ENCODE data around the gene AFG1L. TPM values are rescaled to one million over a fixed set of nuclear protein-coding genes. Genes with fewer than 3 reads are reported as not detected.
A peak's percentile ranks its signal among the peaks of the same experiment; 100 is the strongest.

AFG1L gene
- total RNA-seq, 1 experiment from 2014 or later = 7.2 TPM

DNA sequence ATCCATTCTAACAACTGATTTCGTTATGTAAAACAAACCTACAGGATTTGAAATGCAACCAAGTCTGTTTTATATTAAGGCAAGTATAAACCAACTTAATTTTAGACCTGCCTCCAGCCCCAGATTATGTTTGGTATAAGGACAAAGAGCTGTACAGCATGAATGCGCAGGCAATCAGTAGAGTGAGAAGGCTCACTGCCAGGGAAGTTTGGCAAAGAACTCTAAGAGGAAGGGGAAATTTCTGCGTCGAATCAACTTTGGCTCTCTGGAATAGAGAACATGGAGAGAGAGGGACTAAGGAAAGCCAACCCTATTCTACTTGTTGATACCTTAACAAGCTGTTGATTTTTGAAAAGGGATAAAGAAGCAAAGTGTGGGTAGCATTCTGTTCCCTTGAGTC lies 168.9 kb downstream of the AFG1L start:
- Histone ChIP-seq H3K4me1 (peaks cover 3% of the 10 kb centered on the region; the same call in 1 of the 2 replicates), H3K36me3 (ENCODE audit: control insufficient read depth, insufficient read depth, low read length) (no peaks in the 10 kb centered on the region), H3K9me3 (no peaks in the 10 kb centered on the region), H3K4me3 (ENCODE audit: low read depth, low read length) (no peak overlapping the region), H3K27me3 (replicated peaks; ENCODE audit: control insufficient read depth, insufficient read depth, low read length) (no peaks in the 10 kb centered on the region)
- DNase-seq = no peak
- ChIA-PET CTCF (no interaction called here), POLR2A (no interaction called here)
- intact Hi-C loops (cut with micrococcal nuclease; ENCODE audit: unreplicated experiment) = no loop called here
- Mint-ChIP-seq H3K9me3 (ENCODE audit: unreplicated experiment) (no peaks in the 10 kb centered on the region), H3K4me3 (ENCODE audit: unreplicated experiment) (no peak overlapping the region), H3K27me3 (ENCODE audit: insufficient read depth, unreplicated experiment) (no peaks in the 10 kb centered on the region), H3K27ac (ENCODE audit: unreplicated experiment) (no peak overlapping the region), H3K4me1 (ENCODE audit: low read depth, unreplicated experiment) (peaks cover 10% of the 10 kb centered on the region), H3K36me3 (ENCODE audit: insufficient read depth, unreplicated experiment) (peaks cover 5% of the 10 kb centered on the region)
- no TSS peak for BruUV-seq (replicated peaks)
- TF ChIP-seq, protein P1, sequence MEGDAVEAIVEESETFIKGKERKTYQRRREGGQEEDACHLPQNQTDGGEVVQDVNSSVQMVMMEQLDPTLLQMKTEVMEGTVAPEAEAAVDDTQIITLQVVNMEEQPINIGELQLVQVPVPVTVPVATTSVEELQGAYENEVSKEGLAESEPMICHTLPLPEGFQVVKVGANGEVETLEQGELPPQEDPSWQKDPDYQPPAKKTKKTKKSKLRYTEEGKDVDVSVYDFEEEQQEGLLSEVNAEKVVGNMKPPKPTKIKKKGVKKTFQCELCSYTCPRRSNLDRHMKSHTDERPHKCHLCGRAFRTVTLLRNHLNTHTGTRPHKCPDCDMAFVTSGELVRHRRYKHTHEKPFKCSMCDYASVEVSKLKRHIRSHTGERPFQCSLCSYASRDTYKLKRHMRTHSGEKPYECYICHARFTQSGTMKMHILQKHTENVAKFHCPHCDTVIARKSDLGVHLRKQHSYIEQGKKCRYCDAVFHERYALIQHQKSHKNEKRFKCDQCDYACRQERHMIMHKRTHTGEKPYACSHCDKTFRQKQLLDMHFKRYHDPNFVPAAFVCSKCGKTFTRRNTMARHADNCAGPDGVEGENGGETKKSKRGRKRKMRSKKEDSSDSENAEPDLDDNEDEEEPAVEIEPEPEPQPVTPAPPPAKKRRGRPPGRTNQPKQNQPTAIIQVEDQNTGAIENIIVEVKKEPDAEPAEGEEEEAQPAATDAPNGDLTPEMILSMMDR (IDR thresholded peaks at IDR 0.05; ENCODE audit: insufficient read depth in 1 of 2, low read depth in 1 of 2, low read length in 1 of 2, severe bottlenecking in 1 of 2, unreplicated experiment in 1 of 2) = no peak

DNA sequence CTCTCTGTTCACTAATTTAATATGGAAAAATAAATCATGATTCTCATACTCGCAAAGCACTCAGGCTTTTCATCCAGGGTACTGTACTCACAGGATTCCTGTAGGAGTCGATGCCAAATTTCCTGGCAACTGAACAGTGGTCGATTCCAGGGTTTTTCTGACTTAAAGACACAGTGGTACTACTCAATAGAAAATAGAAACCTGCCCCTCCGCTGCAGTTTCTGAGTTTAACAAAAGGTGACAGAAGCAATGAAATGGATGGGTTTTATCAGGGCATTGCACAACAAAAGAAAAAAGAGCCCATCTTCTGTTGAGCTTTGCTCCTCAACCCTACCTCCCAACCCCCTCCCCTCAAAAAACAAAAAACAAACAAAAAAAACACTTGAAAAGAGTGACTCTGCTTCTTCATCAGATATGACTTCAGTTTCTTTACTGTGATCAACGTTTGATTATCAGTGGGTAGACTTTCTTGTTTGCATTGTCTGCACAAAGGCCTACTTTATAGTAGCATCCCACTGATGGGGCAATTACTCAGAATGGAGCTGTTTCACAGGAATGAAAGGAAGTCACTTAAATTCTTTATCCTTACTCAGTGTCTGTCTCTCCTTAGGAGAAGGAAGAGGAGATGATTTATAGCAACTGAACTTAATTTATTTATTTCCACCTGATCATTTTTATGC lies 169.7 kb downstream of the AFG1L start:
- TF ChIP-seq, protein P1 (IDR thresholded peaks at IDR 0.05; ENCODE audit: insufficient read depth in 1 of 2, low read depth in 1 of 2, low read length in 1 of 2, severe bottlenecking in 1 of 2, unreplicated experiment in 1 of 2) = no peak
- no peaks in the 10 kb centered on the region for H3K27me3 ChIP-seq (replicated peaks; ENCODE audit: control insufficient read depth, insufficient read depth, low read length)
- no peak overlapping the region for H3K4me3 ChIP-seq (ENCODE audit: low read depth, low read length)
- Mint-ChIP-seq H3K9me3 (ENCODE audit: unreplicated experiment) (no peaks in the 10 kb centered on the region), H3K27me3 (ENCODE audit: insufficient read depth, unreplicated experiment) (no peaks in the 10 kb centered on the region), H3K27ac (ENCODE audit: unreplicated experiment) (no peak overlapping the region), H3K4me1 (ENCODE audit: low read depth, unreplicated experiment) (peaks cover 10% of the 10 kb centered on the region), H3K4me3 (ENCODE audit: unreplicated experiment) (no peak overlapping the region), H3K36me3 (ENCODE audit: insufficient read depth, unreplicated experiment) (peaks cover 5% of the 10 kb centered on the region)
- peaks cover 3% of the 10 kb centered on the region; the same call in 1 of the 2 replicates for H3K4me1 ChIP-seq
- DNase-seq = peak in 1 of 2 experiments; percentile 4
- BruUV-seq (replicated peaks) = no TSS peak
- H3K36me3 ChIP-seq (ENCODE audit: control insufficient read depth, insufficient read depth, low read length) = no peaks in the 10 kb centered on the region
- intact Hi-C loops (cut with micrococcal nuclease; ENCODE audit: unreplicated experiment) = no loop called here
- CTCF ChIA-PET = interaction anchor here (0.7 kb wide), 1 partner anchor 28 kb away, joined by 3 read pairs; no protein-coding TSS in a partner anchor
- POLR2A ChIA-PET = no interaction called here
- no peaks in the 10 kb centered on the region for H3K9me3 ChIP-seq

DNA sequence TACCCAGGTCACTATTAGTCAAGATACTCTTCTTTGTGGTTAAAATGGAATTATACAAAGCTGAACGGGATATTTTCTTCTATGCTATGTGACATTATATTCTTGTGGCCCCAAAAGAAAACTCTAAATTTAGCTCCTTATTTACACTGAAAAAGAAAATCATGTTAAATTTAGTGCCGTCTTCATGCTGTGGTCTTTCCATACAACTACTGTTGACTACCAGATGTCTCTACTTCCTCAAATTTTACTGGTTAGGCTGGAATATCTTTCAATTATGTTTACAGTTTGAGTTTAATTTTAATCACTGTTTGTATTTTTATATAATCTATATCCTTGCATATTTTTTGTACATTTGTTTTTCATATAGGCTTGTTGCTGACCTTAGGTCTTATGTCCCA lies 170.2 kb downstream of the AFG1L start:
- H3K4me1 Mint-ChIP-seq (ENCODE audit: low read depth, unreplicated experiment) = peaks cover 10% of the 10 kb centered on the region
- Histone ChIP-seq H3K4me1 (peaks cover 3% of the 10 kb centered on the region; the same call in 1 of the 2 replicates), H3K4me3 (ENCODE audit: low read depth, low read length) (no peak overlapping the region), H3K27me3 (replicated peaks; ENCODE audit: control insufficient read depth, insufficient read depth, low read length) (no peaks in the 10 kb centered on the region), H3K36me3 (ENCODE audit: control insufficient read depth, insufficient read depth, low read length) (no peaks in the 10 kb centered on the region), H3K9me3 (no peaks in the 10 kb centered on the region)
- ChIA-PET POLR2A (no interaction called here), CTCF (interaction anchor here (0.7 kb wide), 1 partner anchor 28 kb away, joined by 3 read pairs; no protein-coding TSS in a partner anchor)
- intact Hi-C loops (cut with micrococcal nuclease; ENCODE audit: unreplicated experiment) = no loop called here
- H3K27me3 Mint-ChIP-seq (ENCODE audit: insufficient read depth, unreplicated experiment) = no peaks in the 10 kb centered on the region
- BruUV-seq (replicated peaks) = no TSS peak
- H3K4me3 Mint-ChIP-seq (ENCODE audit: unreplicated experiment) = no peak overlapping the region
- DNase-seq = no peak
- H3K36me3 Mint-ChIP-seq (ENCODE audit: insufficient read depth, unreplicated experiment) = peaks cover 5% of the 10 kb centered on the region
- TF ChIP-seq, protein P1 (IDR thresholded peaks at IDR 0.05; ENCODE audit: insufficient read depth in 1 of 2, low read depth in 1 of 2, low read length in 1 of 2, severe bottlenecking in 1 of 2, unreplicated experiment in 1 of 2) = no peak
- no peaks in the 10 kb centered on the region for H3K9me3 Mint-ChIP-seq (ENCODE audit: unreplicated experiment)
- H3K27ac Mint-ChIP-seq (ENCODE audit: unreplicated experiment) = no peak overlapping the region
